Stimulated activated CD4-positive, alpha-beta T cell treated with anti-CD3 and anti-CD28 coated beads, TNF-alpha, amount 100 ng/mL, for 48 hours (primary cell): ENCODE data around the gene CSHL1.
"Not testable (repeated sequence)": the region's sequence is repeated elsewhere in the genome, so short reads cannot be mapped to it uniquely, and the experiment has no call there.

Source experiments
- DNase-seq, 3 donors: peaks; one replicate each; pipeline ENCODE4 v3.0.0-alpha.2; 2020; ENCODE audit warnings: low read depth in 3 of 3

The CSHL1 gene

GRCh38 chr17:63889026-63889848 is 21.8 kb downstream of the CSHL1 start:
- not testable (repeated sequence) for DNase-seq

GRCh38 chr17:63885119-63885518 is 25.9 kb downstream of the CSHL1 start:
- not testable (repeated sequence) for DNase-seq

- DNase-seq: not testable (repeated sequence)
Observed at GRCh38 chr17:63882626-63883126, 28.4 kb downstream of the CSHL1 start.

DNA sequence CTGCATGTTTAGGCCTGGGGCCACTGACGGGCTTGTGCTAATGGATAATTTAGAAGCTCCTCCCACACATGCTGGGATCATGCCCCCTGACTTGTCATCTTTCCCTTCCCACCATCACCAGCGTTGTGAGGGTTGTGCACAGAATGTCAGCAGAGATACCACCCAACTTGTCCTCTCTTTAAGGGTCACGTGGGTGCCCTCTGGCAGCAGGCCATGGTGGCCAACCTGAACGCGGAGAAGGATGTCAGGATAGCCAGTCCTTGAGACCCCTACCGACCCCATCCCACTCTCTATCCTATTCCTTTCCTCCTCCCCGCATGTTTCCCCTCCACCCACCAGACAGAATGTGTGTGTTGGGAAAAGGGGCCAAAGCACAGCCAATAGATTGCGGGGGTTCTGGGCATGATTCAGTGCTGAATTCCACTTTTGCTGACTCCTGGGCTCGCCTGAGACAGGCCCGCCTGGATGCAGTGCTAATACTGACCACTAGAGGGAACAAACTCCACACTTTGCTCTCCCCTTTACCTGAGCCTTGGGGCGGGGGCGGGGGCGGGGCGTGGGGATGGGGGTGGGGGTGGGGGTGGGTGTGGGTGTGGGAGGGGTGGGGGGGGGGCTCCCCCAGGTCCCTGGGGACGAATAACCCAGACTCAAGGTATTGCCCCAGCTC is 29.0 kb downstream of the CSHL1 start, which contains the start of gene GH2:
GH2 (minus strand) TSS at position 10 of the 667 bp plus-strand sequence. CDS start 143 bp downstream, outside the sequence.
- DNase-seq: peak; percentile 28 to 44 (median 35)

- not testable (repeated sequence) for DNase-seq
Observed at GRCh38 chr17:63881337-63881736, 29.7 kb downstream of the CSHL1 start.

GRCh38 chr17:63880706-63881105 is 30.4 kb downstream of the CSHL1 start:
- no peak for DNase-seq

DNA sequence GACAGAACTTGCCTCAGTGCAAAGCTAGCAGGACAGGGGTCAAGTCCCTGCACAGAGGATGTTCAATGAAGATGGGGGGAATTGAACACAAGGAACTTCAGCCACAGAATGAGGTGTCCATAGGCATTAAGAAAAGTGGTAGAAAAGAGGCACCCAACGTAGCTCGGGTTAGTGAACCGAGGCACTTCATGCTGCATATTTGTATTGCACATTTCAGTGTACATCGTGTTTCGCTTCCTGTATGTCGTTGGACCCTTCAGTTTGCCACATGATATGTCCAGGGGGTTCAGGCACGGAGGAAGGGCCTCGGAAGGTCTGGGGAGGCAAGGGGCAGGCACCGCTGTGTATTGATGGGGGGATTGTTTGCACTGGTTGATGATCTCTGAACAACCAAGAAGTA is 32.6 kb downstream of the CSHL1 start:
- DNase-seq: not testable (repeated sequence)

- DNase-seq: not testable (repeated sequence)
Observed at GRCh38 chr17:63874693-63875092, 36.4 kb downstream of the CSHL1 start.

GRCh38 chr17:63874061-63874626 is 36.9 kb downstream of the CSHL1 start:
- not testable (repeated sequence) for DNase-seq

DNA sequence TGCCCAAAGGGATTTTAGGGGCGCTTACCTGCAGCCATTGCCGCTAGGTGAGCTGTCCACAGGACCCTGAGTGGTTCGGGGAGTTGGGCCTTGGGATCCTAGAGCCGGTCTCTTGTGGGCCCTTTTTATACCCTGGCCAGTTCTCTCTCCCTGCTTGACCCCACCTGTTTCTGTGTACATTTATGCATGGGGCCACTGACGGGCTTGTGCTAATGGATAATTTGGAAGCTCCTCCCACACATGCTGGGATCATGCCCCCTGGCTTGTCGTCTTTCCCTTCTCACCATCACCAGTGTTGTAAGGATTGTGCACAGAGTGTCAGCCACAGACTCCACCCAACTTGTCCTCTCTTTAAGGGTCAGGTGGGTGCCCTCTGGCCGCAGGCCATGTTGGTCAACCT is 37.5 kb downstream of the CSHL1 start, which contains the start of gene CSH2:
CSH2 (minus strand) TSS at position 101 of the 400 bp plus-strand sequence; CDS start at position 38, 63 bp downstream.
- not testable (repeated sequence) for DNase-seq

GRCh38 chr17:63871646-63872365 is 39.3 kb downstream of the CSHL1 start:
- not testable (repeated sequence) for DNase-seq

GRCh38 chr17:63870292-63870665 is 40.8 kb downstream of the CSHL1 start:
- DNase-seq: not testable (repeated sequence)

GRCh38 chr17:63869491-63870291 is 41.4 kb downstream of the CSHL1 start:
- not testable (repeated sequence) for DNase-seq

- not testable (repeated sequence) for DNase-seq
Observed at GRCh38 chr17:63866625-63867024, 44.4 kb downstream of the CSHL1 start.
